Measurements from ENCODE around the gene LRRC74B.

DNA sequence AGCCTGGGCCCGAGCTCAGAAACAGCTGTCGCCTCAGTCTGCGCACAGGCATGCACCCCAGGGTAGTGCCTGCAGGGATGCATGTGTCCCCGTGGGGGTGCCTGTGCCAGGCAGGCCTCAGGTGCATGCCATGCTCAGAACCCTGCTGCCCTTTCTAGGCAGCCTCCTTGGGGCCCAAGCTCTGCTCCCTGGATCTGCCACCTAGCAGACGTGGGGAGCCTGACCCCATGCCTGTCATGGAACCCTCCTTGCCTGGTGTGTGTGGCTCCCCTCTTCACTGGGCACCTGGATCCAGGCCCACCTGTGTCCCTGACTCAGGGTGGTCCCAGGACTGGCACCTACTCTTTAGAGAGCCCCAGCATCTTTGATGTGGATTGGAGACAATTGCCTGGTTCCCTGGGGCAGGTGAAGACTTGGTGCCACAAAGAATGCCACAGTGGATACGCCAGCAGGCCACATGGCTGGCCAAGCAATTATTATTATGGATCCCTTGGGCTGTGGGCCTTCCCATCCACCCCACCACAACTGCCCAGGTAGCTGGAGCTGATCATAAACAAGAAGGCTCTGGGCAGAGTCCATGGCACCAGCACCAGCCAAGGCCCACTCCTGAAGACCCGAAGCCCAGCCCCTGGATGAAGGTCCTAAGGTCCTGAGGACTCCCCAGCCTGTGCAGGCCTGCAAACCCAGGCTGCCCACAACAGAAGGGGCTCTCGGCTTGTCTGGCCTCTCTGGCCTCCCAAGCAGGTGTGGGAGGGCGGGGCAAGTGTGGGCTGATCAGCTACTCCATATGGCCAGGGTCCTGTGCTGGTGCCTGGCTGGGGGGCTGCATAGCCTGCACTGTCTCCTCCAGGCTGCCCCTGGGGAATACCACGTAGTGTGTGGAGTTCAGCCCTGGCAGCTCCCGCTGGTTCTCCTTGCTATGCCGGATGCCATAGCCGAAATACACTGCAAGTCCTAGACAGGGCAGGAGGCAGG, 17.2 kb upstream of the LRRC74B start:
- TF ChIP-seq CTCF (IDR thresholded peaks at IDR 0.05) (no peak), POLR2A (IDR thresholded peaks at IDR 0.05) (no peak), EP300 (IDR thresholded peaks at IDR 0.05) (no peak)

Measured in suprapubic skin (tissue), 3 donors.